Tibial artery (tissue), 4 donors: ENCODE results near the gene DDX56.

ENCODE experiments used
- DNase-seq, 2 donors: peaks; one replicate each; pipeline ENCODE4 v3.0.0-alpha.2; 2019
- H3K27ac ChIP-seq, 2 donors: fragments of 200-600 bp; sonication (generic) in 1 of 2; 1 replicate in 1 of 2; 2 replicates in 1 of 2; pipeline ENCODE4 v1.5.1; 2018 to 2019; ENCODE audit warnings: mild to moderate bottlenecking in 1 of 2
- H3K27me3 ChIP-seq, 2 donors: fragments of 200-600 bp; sonication (generic) in 1 of 2; one replicate each; pipeline versions ENCODE4 v1.5.1 to v1.6.0; 2016 to 2019
- H3K36me3 ChIP-seq, 3 donors: fragments of 200-600 bp; sonication (generic) in 2 of 3; one replicate each; pipeline ENCODE4 v1.5.1; 2016 to 2019; ENCODE audit warnings: mild to moderate bottlenecking in 2 of 3
- H3K4me1 ChIP-seq, 4 donors: fragments of 200-600 bp; sonication (generic) in 2 of 4; 1 replicate in 3 of 4; 2 replicates in 1 of 4; pipeline ENCODE4 v1.5.1; 2016 to 2019
- H3K4me3 ChIP-seq, 2 donors: fragments of 200-600 bp; sonication (generic) in 1 of 2; 1 replicate in 1 of 2; 2 replicates in 1 of 2; pipeline ENCODE4 v1.5.1; 2018 to 2019; ENCODE audit warnings: mild to moderate bottlenecking in 2 of 2
- H3K9me3 ChIP-seq, 3 donors: fragments of 200-600 bp; sonication (generic) in 1 of 3; one replicate each; pipeline ENCODE4 v1.5.1; 2016 to 2019
- intact Hi-C: fragments of 100-400 bp; cut with DNase I; formaldehyde crosslinking; loops from one replicate; pipeline ENCODE4 v1.15.0; 2023; ENCODE audit warnings: low total_unique reads
- TF ChIP-seq, protein P1 (sequence below), 2 experiments: fragments of 200-600 bp in 1 of 2; fragments of 450-650 bp in 1 of 2; IDR thresholded peaks; one replicate each; pipeline ENCODE4 v1.5.1; 2017 to 2019; ENCODE audit warnings: antibody characterized with exemption in 2 of 2, mild to moderate bottlenecking in 1 of 2, moderate library complexity in 1 of 2

Gene DDX56

DNA sequence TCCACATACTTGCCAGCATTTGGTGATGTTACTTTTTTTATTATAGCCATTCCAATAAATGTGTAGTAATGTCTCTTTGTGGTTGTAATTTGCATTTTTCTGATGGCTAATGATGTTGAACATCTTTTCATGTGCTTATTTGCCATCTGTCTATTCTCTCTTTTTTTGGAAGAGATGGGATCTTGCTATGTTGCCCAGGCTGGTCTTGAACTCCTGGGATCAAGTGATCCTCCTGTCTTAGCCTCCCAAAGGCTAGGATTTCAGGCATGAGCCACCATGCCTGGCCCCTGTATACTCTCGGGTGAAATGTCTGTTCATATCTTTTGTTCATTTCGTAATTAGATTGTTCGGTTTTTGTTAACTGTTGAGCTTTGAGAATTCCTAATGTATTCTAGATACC lies 36.1 kb upstream of the DDX56 start:
- Histone ChIP-seq H3K27me3 (no peaks in the 10 kb centered on the region), H3K4me1 (peaks cover 0 to 24% (median 14%) of the 10 kb centered on the region in 4 donors), H3K27ac (no peak overlapping the region), H3K36me3 (no peaks in the 10 kb centered on the region), H3K4me3 (no peak overlapping the region), H3K9me3 (no peaks in the 10 kb centered on the region)
- TF ChIP-seq, protein P1, sequence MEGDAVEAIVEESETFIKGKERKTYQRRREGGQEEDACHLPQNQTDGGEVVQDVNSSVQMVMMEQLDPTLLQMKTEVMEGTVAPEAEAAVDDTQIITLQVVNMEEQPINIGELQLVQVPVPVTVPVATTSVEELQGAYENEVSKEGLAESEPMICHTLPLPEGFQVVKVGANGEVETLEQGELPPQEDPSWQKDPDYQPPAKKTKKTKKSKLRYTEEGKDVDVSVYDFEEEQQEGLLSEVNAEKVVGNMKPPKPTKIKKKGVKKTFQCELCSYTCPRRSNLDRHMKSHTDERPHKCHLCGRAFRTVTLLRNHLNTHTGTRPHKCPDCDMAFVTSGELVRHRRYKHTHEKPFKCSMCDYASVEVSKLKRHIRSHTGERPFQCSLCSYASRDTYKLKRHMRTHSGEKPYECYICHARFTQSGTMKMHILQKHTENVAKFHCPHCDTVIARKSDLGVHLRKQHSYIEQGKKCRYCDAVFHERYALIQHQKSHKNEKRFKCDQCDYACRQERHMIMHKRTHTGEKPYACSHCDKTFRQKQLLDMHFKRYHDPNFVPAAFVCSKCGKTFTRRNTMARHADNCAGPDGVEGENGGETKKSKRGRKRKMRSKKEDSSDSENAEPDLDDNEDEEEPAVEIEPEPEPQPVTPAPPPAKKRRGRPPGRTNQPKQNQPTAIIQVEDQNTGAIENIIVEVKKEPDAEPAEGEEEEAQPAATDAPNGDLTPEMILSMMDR (IDR thresholded peaks at IDR 0.05): no peak
- intact Hi-C loops: loop anchor here (10.0 kb wide), 2 partner anchors 375 to 505 kb away; partner anchors contain the start of gene TBRG4
- no peak for DNase-seq

DNA sequence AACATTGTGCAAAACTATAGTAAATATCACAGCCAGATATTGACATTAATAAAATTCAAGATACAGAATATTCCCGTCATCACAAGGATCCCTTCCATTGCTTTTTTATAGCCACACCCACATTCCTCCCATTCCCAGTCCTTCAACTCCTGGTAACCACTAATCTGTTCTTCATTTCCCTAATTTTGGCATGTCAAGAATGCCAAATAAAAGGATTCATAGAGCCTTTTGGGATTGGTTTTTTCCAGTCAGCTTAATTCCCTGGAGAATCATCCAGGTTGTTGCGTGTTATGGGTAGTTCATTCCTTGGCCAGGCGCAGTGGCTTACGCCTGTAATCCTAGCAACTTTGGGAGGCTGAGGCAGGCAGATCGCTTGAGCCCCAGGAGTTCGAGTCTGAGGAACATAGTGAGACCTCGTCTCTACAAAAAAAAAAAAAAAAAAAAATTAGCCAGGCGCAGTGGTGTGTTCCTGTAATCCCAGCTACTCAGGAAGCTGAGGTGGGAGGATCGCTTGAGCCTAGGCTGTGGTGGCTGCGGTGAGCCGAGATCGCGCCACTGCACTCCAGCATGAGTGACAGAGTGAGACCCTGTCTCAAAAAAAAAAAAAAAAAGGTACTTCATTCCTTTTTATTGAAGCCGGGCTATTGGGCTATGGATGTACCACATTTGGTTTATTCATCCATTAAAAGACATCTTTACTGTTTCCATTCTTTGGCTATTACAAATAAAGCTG lies 35.4 kb upstream of the DDX56 start:
- TF ChIP-seq, protein P1 (IDR thresholded peaks at IDR 0.05): no peak
- no peak overlapping the region for H3K4me3 ChIP-seq
- H3K9me3 ChIP-seq: no peaks in the 10 kb centered on the region
- intact Hi-C loops: loop anchor here (10.0 kb wide), 2 partner anchors 376 to 506 kb away; partner anchors contain the start of gene TBRG4
- no peak for DNase-seq
- peaks cover 0 to 24% (median 14%) of the 10 kb centered on the region in 4 donors for H3K4me1 ChIP-seq
- H3K27me3 ChIP-seq: no peaks in the 10 kb centered on the region
- H3K27ac ChIP-seq: no peak overlapping the region
- no peaks in the 10 kb centered on the region for H3K36me3 ChIP-seq

DNA sequence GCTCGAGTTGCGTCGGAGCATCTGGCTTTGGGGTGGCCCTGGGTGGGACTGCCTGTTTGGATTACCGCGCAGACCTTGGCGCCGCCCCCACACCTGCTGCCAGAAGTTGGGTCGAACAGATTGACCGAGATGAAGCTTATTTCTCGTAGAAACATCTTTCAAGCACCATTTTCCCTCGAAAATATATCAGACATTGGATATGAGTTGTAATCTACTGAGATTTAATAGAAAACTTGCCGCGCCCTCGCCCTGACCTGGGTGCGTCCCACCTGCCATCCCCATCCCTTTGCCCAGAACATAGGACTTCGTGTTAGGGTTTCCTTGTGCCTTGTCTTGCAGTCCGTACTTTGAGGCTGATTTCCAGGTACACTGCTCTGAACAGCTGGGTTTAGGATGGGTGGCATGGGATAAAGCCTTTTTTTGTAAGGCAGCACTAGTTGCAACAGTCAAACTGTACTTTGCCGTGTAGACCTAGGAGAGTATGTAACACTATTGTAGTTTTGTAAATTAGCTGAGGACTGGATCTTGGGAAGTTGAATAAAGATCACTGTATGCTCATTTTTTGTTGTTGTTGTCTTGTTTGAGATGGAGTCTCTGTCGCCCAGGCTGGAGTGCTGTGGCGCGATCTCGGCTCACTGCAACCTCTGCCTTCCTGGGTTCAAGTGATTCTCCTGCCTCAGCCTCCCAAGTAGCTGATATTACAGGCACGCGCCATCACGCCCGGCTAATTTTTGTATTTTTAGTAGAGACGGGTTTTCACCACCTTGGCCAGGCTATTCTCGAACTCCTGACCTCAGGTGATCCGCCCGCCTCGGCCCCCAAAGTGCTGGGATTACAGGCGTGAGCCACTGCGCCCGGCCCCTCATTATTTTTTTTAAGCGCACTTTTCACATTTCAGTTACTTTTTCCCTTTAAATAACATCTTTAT lies 33.7 kb upstream of the DDX56 start:
- no peak for DNase-seq
- intact Hi-C loops: loop anchor here (10.0 kb wide), 2 partner anchors 377 to 507 kb away; partner anchors contain the start of gene TBRG4
- TF ChIP-seq, protein P1 (IDR thresholded peaks at IDR 0.05): no peak
- Histone ChIP-seq H3K27me3 (no peaks in the 10 kb centered on the region), H3K9me3 (no peaks in the 10 kb centered on the region), H3K4me3 (peak overlapping the region; percentile 73 to 96), H3K27ac (peak overlapping the region; percentile 92 to 97), H3K36me3 (no peaks in the 10 kb centered on the region), H3K4me1 (peaks cover 0 to 24% (median 14%) of the 10 kb centered on the region in 4 donors)

DNA sequence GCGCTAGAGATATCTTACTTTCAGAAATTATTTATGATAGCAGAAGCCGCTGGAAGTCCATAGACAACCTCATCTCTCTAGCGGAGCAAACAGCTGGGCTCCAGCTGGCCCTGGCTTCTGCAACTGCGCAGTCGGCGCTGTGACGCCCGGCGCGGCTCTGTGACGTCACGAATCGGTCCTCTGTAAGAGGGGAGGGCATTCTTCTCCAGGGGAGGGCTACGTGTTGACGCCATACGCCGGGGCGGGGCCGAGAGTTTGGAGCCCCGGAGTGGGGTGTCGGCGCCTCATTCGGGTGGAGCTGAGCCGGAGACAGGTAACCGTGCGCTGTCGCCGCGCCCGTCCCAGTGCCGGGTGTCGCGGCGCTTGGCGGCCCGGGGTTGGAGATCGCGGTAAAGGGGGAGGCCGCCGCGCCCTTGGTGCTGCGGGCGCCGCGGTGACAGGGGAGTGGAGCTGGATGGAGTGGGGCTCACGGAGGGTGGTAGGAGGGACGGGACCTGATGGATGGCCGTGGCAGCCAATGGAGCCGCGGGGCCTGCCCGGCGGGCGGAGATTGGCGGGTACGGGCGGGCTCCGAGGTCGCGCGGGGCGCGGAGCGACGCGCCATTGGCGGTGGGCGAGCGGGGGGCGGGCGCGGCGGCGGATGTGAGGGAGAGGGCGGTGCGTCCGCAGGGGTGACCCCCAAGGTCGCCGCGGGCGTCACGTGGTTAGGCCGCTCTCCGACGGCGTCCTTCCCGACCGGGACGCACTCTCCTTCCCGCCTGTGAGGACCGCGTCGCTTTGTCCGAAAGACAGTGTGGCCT lies 32.8 kb upstream of the DDX56 start, which contains the start of gene OGDH:
TSS of gene OGDH (plus strand) at position 287 of the 800 bp plus-strand sequence. CDS start 17,717 bp downstream, outside the sequence.
- TF ChIP-seq, protein P1 (IDR thresholded peaks at IDR 0.05): peak in 1 of 2 experiments; percentile 5
- peak; percentile 99 for DNase-seq
- no peaks in the 10 kb centered on the region for H3K36me3 ChIP-seq
- H3K27me3 ChIP-seq: no peaks in the 10 kb centered on the region
- H3K4me3 ChIP-seq: peak within 1 kb of the TSS; percentile 73 to 96
- no peaks in the 10 kb centered on the region for H3K9me3 ChIP-seq
- H3K4me1 ChIP-seq: peaks cover 0 to 24% (median 14%) of the 10 kb centered on the region in 4 donors
- peak within 1 kb of the TSS; percentile 92 to 97 for H3K27ac ChIP-seq
- intact Hi-C loops: loop anchor here (10.0 kb wide), 2 partner anchors 378 to 508 kb away; partner anchors contain the start of gene TBRG4

DNA sequence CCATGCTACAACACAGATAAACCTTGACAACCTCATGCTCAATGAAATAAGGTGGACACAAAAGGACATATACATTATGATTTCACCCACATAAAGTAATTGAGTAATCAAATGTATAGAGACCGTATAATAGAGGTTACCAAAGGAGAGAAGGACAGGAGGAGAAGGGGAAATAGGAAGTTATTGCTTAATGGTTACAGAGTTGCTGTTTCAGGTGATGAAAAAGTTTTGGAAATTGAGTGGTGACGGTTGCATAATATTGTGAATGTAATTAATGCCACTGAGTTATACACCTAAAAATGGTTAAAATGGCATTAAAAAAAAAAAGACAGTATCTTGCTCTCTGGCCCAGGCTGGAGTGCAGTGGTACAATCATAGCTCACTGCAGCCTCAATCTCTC lies 31.2 kb upstream of the DDX56 start:
- no peaks in the 10 kb centered on the region for H3K9me3 ChIP-seq

More for the DNA sequence above, 31.2 kb upstream of the DDX56 start:
- Histone ChIP-seq H3K36me3 (no peaks in the 10 kb centered on the region), H3K27ac (no peak overlapping the region), H3K4me3 (no peak overlapping the region), H3K27me3 (no peaks in the 10 kb centered on the region), H3K4me1 (peaks cover 0 to 24% (median 14%) of the 10 kb centered on the region in 4 donors)
- TF ChIP-seq, protein P1 (IDR thresholded peaks at IDR 0.05): no peak
- DNase-seq: no peak
- intact Hi-C loops: loop anchor here (10.0 kb wide), 2 partner anchors 380 to 510 kb away; partner anchors contain the start of gene TBRG4
